ENCODE data around the gene PRADC1.

DNA sequence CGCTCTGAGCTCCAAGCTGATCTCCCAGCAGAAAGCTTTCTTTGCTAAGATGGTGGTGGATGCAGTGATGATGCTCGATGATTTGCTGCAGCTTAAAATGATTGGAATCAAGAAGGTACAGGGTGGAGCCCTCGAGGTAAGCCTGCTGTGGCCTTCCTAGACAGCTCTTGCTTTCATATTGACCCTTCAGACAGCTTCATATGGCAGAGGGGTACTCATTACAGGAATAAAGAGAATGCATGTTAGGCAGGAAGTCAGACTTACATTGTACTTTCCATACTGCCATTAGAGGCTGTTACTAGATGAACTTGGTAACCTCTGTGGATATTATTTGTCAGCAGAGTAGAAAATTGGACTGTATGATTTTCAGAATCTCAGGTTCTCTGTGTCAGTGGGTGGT is 11.5 kb upstream of the PRADC1 start:
- TF ChIP-seq POLR2AphosphoS5 (IDR thresholded peaks at IDR 0.05; ENCODE audit: insufficient read depth, low read depth, low read length) (no peak), POLR2A (IDR thresholded peaks at IDR 0.05; ENCODE audit: low read depth, low read length) (no peak), EZH2 (IDR thresholded peaks at IDR 0.05; ENCODE audit: borderline replicate concordance, low read depth, low read length, severe bottlenecking) (no peak), MYC (IDR thresholded peaks at IDR 0.05; ENCODE audit: low read depth, low read length) (no peak), JUN (IDR thresholded peaks at IDR 0.05; ENCODE audit: borderline replicate concordance, insufficient read depth, insufficient read length, low read depth) (no peak)
- TF ChIP-seq, protein P1, sequence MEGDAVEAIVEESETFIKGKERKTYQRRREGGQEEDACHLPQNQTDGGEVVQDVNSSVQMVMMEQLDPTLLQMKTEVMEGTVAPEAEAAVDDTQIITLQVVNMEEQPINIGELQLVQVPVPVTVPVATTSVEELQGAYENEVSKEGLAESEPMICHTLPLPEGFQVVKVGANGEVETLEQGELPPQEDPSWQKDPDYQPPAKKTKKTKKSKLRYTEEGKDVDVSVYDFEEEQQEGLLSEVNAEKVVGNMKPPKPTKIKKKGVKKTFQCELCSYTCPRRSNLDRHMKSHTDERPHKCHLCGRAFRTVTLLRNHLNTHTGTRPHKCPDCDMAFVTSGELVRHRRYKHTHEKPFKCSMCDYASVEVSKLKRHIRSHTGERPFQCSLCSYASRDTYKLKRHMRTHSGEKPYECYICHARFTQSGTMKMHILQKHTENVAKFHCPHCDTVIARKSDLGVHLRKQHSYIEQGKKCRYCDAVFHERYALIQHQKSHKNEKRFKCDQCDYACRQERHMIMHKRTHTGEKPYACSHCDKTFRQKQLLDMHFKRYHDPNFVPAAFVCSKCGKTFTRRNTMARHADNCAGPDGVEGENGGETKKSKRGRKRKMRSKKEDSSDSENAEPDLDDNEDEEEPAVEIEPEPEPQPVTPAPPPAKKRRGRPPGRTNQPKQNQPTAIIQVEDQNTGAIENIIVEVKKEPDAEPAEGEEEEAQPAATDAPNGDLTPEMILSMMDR (IDR thresholded peaks at IDR 0.05; ENCODE audit: extremely low read depth in 1 of 2, insufficient read depth in 1 of 2, low read depth in 1 of 2, low read length in 2 of 2): no peak
- TF ChIP-seq, protein P2, sequence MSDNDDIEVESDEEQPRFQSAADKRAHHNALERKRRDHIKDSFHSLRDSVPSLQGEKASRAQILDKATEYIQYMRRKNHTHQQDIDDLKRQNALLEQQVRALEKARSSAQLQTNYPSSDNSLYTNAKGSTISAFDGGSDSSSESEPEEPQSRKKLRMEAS (IDR thresholded peaks at IDR 0.05; ENCODE audit: insufficient read depth, insufficient read length): no peak
